GM13976 (cell line): ENCODE measurements around the gene SYT13.

ENCODE experiments used
- DNase-seq: peaks from one replicate; pipeline ENCODE4 v3.0.0; 2012; ENCODE audit warnings: low spot score
- CTCF ChIP-seq: IDR thresholded peaks from 2 replicates; pipeline ENCODE4 v1.5.1; 2012; ENCODE audit warnings: borderline replicate concordance, mild to moderate bottlenecking; ENCODE audit not compliant: insufficient read depth; ENCODE audit errors: extremely low read depth, missing control alignments, control extremely low read depth
- in situ Hi-C: fragments of 300-500 bp; cut with MboI; formaldehyde crosslinking; loops from one replicate; pipeline ENCODE4 v1.12.0; 2022; ENCODE audit warnings: low sequenced_read_pairs, mixed read lengths, inconsistent platforms; ENCODE audit not compliant: unreplicated experiment

Gene SYT13

DNA sequence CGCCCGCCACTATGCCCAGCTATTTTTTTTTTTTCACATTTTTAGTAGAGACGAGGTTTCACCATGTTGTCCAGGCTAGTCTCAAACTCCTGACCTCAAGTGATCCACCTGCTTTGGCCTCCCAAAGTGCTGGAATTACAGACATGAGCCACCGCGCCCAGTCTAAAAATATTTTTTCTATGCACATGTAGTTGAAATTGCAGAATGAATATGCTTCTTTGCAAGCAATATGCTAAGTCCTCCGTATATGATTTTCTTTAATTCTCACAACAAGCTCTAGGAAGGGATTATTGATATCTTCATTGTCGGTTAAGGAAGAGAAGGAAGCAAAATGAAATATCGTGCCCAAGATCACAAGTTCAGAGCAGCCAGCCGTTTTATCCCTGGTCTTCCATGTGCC, 30.1 kb upstream of the SYT13 start:
- no peak for DNase-seq
- in situ Hi-C loops = no loop called here

GRCh38 chr11:45314900-45315299, 28.8 kb upstream of the SYT13 start:
- no peak for TF ChIP-seq CTCF
- in situ Hi-C loops = no loop called here
- DNase-seq = no peak

More for the DNA sequence above, 30.1 kb upstream of the SYT13 start:
- no peak for TF ChIP-seq CTCF

DNA sequence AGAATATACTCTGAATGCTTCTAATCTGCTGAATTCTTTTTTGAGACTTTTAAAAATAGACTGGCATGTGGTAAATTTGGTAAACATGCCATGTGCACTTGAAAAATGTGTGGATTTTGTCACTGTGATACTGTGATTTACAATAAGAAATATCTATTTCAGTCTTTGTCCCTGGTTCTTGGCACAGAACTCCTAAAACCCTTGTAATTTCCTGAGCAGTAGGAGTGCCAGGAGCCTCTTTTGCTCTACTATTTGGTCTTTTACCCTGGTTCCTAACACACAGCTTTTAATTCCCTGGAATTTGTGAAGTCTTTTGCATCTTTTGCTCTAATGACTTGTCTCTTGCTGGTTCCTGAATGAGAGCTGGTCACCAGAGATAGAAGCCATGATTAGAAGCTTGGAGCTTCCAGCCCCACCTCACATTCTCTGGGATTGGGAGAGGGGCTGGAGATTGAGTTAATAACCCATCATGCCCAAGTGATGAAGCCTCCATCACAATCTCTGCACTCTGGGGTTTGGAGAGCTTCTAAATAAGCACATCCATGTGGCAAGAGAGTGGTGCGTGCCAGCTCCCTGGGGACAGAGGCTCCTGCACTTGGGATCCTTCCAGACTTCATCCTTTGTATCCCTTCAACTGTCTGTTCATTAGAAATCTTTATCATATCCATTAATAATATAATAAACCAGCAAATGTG, 27.2 kb upstream of the SYT13 start:
- in situ Hi-C loops = no loop called here
- DNase-seq = no peak
- no peak for TF ChIP-seq CTCF

- DNase-seq = no peak
- in situ Hi-C loops = no loop called here
- TF ChIP-seq CTCF = no peak
Observed at GRCh38 chr11:45305874-45306623, 19.9 kb upstream of the SYT13 start.

DNA sequence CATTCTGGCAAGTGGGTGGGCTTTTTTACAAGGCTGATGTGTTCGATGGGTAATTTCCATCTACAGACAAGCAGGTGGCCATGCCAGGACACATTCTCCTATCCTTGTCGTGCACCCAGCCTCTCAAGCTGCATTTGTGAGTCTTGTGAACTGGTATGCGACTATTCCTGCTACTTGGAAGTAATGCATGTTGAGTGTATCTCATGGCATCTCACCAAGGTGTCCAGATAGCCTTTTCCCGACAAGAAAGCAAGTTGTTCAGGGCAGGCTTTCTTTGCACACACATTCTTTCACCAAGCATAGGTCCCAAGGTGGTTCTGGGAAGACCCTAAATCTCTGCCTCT, 18.8 kb upstream of the SYT13 start:
- no peak for DNase-seq
- in situ Hi-C loops = no loop called here
- no peak for TF ChIP-seq CTCF

DNA sequence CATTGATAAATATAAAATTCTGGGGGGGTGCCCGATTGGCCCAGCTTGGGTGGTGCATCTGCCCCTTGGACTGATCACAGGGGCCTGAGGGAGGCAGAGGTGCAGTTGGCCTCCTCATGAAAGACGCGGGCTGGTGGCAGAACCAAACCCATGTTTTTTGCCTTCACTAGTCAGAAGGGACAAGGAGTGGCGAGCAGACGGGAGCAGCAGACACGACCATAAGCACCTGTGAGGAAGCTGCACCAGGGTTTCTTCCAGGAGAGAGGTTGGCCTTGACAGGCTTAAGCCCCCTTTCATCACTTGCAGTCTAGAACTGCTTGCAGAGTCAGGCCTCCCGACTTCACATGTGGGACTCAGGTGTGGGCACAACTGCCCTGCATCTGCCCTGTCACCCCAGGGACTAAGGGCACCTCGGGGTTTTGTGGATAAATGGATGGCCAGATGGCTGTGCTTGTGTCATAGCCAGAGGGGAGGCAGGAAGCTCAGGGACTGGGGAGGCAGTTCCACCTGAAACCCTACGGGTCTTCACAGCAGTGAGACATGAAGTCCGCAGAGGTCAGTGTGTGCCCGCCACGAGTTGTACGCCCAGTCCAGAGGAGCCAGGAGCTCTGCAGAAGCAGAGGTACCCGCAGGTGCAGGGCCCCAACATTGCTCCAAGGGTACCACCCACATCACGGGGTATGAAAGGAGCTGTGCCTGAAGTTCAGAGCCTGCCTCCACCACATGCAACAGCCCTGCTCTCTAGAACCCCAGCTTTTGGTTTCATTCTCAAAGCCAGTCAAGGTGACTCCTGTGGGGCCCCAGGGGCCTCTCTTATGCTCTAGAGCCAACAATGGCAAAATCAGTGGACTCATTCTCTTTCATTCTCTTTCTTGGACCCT, 18.2 kb upstream of the SYT13 start:
- no peak for DNase-seq
- no peak for TF ChIP-seq CTCF
- in situ Hi-C loops = no loop called here
